Lower leg skin (tissue), 3 donors: ENCODE data around the gene RRAGC.

Source experiments
- POLR2A ChIP-seq, 2 donors: fragments of 450-650 bp; IDR thresholded peaks; one replicate each; pipeline ENCODE4 v1.6.1; 2016 to 2017; ENCODE audit warnings: antibody characterized with exemption in 2 of 2, mild to moderate bottlenecking in 1 of 2, moderate library complexity in 1 of 2
- TF ChIP-seq, protein P1 (sequence below), 3 donors: fragments of 450-650 bp; IDR thresholded peaks; one replicate each; pipeline ENCODE4 v1.5.1; 2016; ENCODE audit warnings: antibody characterized with exemption in 3 of 3, mild to moderate bottlenecking in 3 of 3, moderate library complexity in 2 of 3

DNA sequence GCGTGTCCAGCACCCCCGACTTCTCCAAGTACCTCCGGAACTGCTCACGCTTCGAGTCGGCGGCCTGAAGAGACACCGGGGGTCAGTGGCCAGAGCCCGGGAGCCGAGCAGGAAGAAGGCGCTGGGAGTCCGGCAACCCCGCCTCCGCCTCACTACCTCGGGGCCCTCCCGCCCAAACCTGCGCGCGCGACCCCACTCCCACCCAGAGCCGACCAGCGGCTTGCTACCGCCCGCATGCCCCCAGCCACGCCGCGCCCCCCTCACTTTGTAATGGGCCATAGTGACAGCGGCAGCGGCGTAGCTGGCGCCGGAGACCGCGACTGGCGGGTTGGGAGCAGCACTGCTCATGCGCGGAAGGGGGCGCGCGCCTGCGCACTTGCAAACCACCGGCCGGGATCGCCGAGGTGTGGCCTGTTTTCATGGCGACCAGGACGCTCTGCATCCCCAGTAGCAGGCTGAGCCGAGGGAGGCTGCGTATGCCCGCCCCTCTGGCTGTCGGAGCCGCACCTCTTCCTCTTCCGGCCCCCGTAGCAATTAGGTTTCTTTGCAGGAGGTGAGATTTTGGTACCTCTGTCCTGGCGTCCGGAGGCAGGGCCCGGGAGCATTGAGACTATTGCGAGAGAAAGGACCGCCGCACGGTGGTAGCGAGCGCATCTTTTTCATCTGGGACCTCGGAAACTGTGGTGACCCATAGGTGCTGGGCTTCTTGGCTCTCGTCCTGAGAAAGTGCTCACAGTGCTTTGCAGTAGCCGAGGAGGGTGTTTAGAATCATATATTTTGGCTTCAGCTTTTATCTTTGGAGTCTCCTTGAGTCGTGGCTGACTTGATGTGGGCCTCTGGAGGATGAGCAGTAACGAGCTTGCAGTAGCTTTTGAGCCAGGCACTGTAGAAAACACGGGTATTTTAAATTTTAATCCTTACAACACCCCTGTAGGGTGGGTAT, 13.7 kb upstream of the RRAGC start, which contains the start of gene MYCBP:
- TF ChIP-seq, protein P1, sequence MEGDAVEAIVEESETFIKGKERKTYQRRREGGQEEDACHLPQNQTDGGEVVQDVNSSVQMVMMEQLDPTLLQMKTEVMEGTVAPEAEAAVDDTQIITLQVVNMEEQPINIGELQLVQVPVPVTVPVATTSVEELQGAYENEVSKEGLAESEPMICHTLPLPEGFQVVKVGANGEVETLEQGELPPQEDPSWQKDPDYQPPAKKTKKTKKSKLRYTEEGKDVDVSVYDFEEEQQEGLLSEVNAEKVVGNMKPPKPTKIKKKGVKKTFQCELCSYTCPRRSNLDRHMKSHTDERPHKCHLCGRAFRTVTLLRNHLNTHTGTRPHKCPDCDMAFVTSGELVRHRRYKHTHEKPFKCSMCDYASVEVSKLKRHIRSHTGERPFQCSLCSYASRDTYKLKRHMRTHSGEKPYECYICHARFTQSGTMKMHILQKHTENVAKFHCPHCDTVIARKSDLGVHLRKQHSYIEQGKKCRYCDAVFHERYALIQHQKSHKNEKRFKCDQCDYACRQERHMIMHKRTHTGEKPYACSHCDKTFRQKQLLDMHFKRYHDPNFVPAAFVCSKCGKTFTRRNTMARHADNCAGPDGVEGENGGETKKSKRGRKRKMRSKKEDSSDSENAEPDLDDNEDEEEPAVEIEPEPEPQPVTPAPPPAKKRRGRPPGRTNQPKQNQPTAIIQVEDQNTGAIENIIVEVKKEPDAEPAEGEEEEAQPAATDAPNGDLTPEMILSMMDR (IDR thresholded peaks at IDR 0.05), result peak in 1 of 3 donors; percentile 30
- TF ChIP-seq POLR2A (IDR thresholded peaks at IDR 0.05), result no peak
